Epithelial cell of proximal tubule (primary cell): ENCODE results near the gene RAB35. TPM values are rescaled to one million over a fixed set of nuclear protein-coding genes. Genes with fewer than 3 reads are reported as not detected.

ENCODE experiments used
- DNase-seq: peaks from one replicate; pipeline ENCODE4 v3.0.0-alpha.2; 2011; ENCODE audit warnings: low read depth
- H3K4me3 ChIP-seq: 2 replicates; pipeline ENCODE4 v1.5.1; 2011; ENCODE audit warnings: low read depth, mild to moderate bottlenecking, low read length
- total RNA-seq: library from RNA; depleted of rRNA; stranded (reverse); fragments of >200 nt; gene quantifications from 2 replicates; pipeline ENCODE4 v1.2.3, GENCODE V29; 2015
- TF ChIP-seq, protein P1 (sequence below): conservative IDR thresholded peaks from 2 replicates; pipeline ENCODE4 v1.5.1; 2012; ENCODE audit warnings: low read depth, mild to moderate bottlenecking, low read length

The RAB35 gene
- total RNA-seq, 1 donor from 2014 or later = 18.6 TPM

GRCh38 chr12:120069278-120069677 lies 47.3 kb downstream of the RAB35 start:
- no peak for DNase-seq
- H3K4me3 ChIP-seq = no peak overlapping the region
- TF ChIP-seq, protein P1, sequence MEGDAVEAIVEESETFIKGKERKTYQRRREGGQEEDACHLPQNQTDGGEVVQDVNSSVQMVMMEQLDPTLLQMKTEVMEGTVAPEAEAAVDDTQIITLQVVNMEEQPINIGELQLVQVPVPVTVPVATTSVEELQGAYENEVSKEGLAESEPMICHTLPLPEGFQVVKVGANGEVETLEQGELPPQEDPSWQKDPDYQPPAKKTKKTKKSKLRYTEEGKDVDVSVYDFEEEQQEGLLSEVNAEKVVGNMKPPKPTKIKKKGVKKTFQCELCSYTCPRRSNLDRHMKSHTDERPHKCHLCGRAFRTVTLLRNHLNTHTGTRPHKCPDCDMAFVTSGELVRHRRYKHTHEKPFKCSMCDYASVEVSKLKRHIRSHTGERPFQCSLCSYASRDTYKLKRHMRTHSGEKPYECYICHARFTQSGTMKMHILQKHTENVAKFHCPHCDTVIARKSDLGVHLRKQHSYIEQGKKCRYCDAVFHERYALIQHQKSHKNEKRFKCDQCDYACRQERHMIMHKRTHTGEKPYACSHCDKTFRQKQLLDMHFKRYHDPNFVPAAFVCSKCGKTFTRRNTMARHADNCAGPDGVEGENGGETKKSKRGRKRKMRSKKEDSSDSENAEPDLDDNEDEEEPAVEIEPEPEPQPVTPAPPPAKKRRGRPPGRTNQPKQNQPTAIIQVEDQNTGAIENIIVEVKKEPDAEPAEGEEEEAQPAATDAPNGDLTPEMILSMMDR = no peak

- TF ChIP-seq, protein P1 = no peak
- no peak overlapping the region for H3K4me3 ChIP-seq
- no peak for DNase-seq
Observed at GRCh38 chr12:120067901-120068300, 48.7 kb downstream of the RAB35 start.

GRCh38 chr12:120067084-120067869 lies 49.3 kb downstream of the RAB35 start:
- TF ChIP-seq, protein P1 = no peak
- no peak for DNase-seq
- no peak overlapping the region for H3K4me3 ChIP-seq

GRCh38 chr12:120066341-120066740 lies 50.2 kb downstream of the RAB35 start:
- TF ChIP-seq, protein P1 = no peak
- DNase-seq = no peak

GRCh38 chr12:120065472-120065871 lies 51.1 kb downstream of the RAB35 start:
- TF ChIP-seq, protein P1 = no peak
- H3K4me3 ChIP-seq = no peak overlapping the region
- DNase-seq = no peak

More at GRCh38 chr12:120066341-120066740, 50.2 kb downstream of the RAB35 start:
- no peak overlapping the region for H3K4me3 ChIP-seq

- H3K4me3 ChIP-seq = no peak overlapping the region
- no peak for DNase-seq
- TF ChIP-seq, protein P1 = no peak
Observed at GRCh38 chr12:120064054-120064940, 52.3 kb downstream of the RAB35 start.
